WERI-Rb-1 (cell line): Measurements from ENCODE around the gene PADI3.

Experiments
- DNase-seq: peaks from one replicate; pipeline ENCODE4 v3.0.0-alpha.2; 2020
- H3K27ac ChIP-seq: fragments of 250-450 bp; sonication (Bioruptor Pico); 2 replicates; pipeline ENCODE4 v1.5.1; 2020; ENCODE audit warnings: mild to moderate bottlenecking, moderate library complexity
- H3K27me3 ChIP-seq: fragments of 250-450 bp; sonication (Bioruptor Pico); 2 replicates; pipeline ENCODE4 v1.5.1; 2021; ENCODE audit warnings: mild to moderate bottlenecking, low read depth, moderate library complexity; ENCODE audit not compliant: insufficient read depth, severe bottlenecking
- H3K36me3 ChIP-seq: fragments of 250-450 bp; sonication (Bioruptor Pico); 2 replicates; pipeline ENCODE4 v1.5.1; 2020; ENCODE audit warnings: mild to moderate bottlenecking, moderate library complexity
- H3K4me3 ChIP-seq: 2 replicates; pipeline ENCODE4 v1.5.1; 2011; ENCODE audit warnings: low read depth, mild to moderate bottlenecking, control low read depth, low read length
- H3K9me3 ChIP-seq: fragments of 250-450 bp; sonication (Bioruptor Pico); 2 replicates; pipeline ENCODE4 v1.5.1; 2021; ENCODE audit warnings: mild to moderate bottlenecking, moderate library complexity; ENCODE audit not compliant: severe bottlenecking
- CTCF ChIP-seq: IDR thresholded peaks from 2 replicates; pipeline ENCODE4 v1.5.1; 2011; ENCODE audit warnings: low read depth, mild to moderate bottlenecking, control low read depth, inconsistent platforms, low read length

Gene PADI3

GRCh38 chr1:17225140-17225539 lies 23.8 kb upstream of the PADI3 start:
- Histone ChIP-seq H3K27ac (no peak overlapping the region), H3K27me3 (no peaks in the 10 kb centered on the region), H3K4me3 (no peak overlapping the region), H3K36me3 (no peaks in the 10 kb centered on the region), H3K9me3 (no peaks in the 10 kb centered on the region)
- no peak for TF ChIP-seq CTCF
- no peak for DNase-seq

- H3K4me3 ChIP-seq = no peak overlapping the region
- TF ChIP-seq CTCF = no peak
- DNase-seq = no peak
- H3K9me3 ChIP-seq = no peaks in the 10 kb centered on the region
- no peaks in the 10 kb centered on the region for H3K27me3 ChIP-seq
- no peaks in the 10 kb centered on the region for H3K36me3 ChIP-seq
- no peak overlapping the region for H3K27ac ChIP-seq
Observed at GRCh38 chr1:17227358-17227915, 21.5 kb upstream of the PADI3 start.

GRCh38 chr1:17228619-17229018 lies 20.3 kb upstream of the PADI3 start:
- no peak overlapping the region for H3K27ac ChIP-seq
- H3K36me3 ChIP-seq = no peaks in the 10 kb centered on the region
- H3K27me3 ChIP-seq = no peaks in the 10 kb centered on the region
- H3K9me3 ChIP-seq = no peaks in the 10 kb centered on the region
- no peak overlapping the region for H3K4me3 ChIP-seq
- no peak for DNase-seq
- TF ChIP-seq CTCF = no peak

GRCh38 chr1:17229379-17229778 lies 19.5 kb upstream of the PADI3 start:
- no peak for DNase-seq
- no peaks in the 10 kb centered on the region for H3K27me3 ChIP-seq
- no peak for TF ChIP-seq CTCF
- no peaks in the 10 kb centered on the region for H3K36me3 ChIP-seq
- no peaks in the 10 kb centered on the region for H3K9me3 ChIP-seq
- no peak overlapping the region for H3K4me3 ChIP-seq
- H3K27ac ChIP-seq = no peak overlapping the region

GRCh38 chr1:17230106-17230505 lies 18.8 kb upstream of the PADI3 start:
- H3K9me3 ChIP-seq = no peaks in the 10 kb centered on the region
- no peak for DNase-seq
- no peaks in the 10 kb centered on the region for H3K27me3 ChIP-seq
- H3K4me3 ChIP-seq = no peak overlapping the region
- H3K27ac ChIP-seq = no peak overlapping the region
- no peaks in the 10 kb centered on the region for H3K36me3 ChIP-seq
- TF ChIP-seq CTCF = no peak

GRCh38 chr1:17230671-17231310 lies 18.1 kb upstream of the PADI3 start:
- TF ChIP-seq CTCF = no peak
- H3K4me3 ChIP-seq = no peak overlapping the region
- no peak for DNase-seq
- no peaks in the 10 kb centered on the region for H3K9me3 ChIP-seq
- no peaks in the 10 kb centered on the region for H3K27me3 ChIP-seq
- H3K36me3 ChIP-seq = no peaks in the 10 kb centered on the region
- H3K27ac ChIP-seq = no peak overlapping the region
